Tibial nerve (tissue), 3 donors: ENCODE measurements around the gene ALDH8A1.

Source experiments
- POLR2A ChIP-seq, 2 donors: fragments of 450-650 bp; IDR thresholded peaks; one replicate each; pipeline ENCODE4 v1.6.1; 2017; ENCODE audit warnings: antibody characterized with exemption in 2 of 2, mild to moderate bottlenecking in 2 of 2, moderate library complexity in 2 of 2
- TF ChIP-seq, protein P1 (sequence below), 5 experiments: fragments of 200-600 bp in 3 of 5; fragments of 450-650 bp in 2 of 5; sonication (generic) in 3 of 5; IDR thresholded peaks; one replicate each; pipeline ENCODE4 v1.5.1; 2016 to 2019; ENCODE audit warnings: antibody characterized with exemption in 5 of 5, mild to moderate bottlenecking in 3 of 5, moderate library complexity in 2 of 5

DNA sequence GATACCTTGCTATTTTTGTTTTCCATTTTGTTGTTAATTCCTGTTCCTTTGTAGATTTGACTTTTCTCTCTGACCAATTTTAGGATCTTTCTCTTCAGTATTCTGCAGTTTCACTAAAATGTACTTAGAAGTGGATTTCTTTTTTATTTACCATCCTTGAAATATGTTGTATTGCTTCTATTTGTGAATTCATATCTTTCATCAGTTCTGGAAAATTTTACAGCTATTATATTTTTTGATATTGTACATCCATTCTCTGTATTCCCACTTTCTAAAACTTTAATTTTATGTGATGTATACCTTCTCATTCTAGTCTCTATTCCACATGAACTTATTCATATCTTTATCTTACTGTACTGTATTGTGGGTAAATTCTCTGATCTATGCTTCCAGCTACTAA lies 9.7 kb upstream of the ALDH8A1 start:
- TF ChIP-seq, protein P1, sequence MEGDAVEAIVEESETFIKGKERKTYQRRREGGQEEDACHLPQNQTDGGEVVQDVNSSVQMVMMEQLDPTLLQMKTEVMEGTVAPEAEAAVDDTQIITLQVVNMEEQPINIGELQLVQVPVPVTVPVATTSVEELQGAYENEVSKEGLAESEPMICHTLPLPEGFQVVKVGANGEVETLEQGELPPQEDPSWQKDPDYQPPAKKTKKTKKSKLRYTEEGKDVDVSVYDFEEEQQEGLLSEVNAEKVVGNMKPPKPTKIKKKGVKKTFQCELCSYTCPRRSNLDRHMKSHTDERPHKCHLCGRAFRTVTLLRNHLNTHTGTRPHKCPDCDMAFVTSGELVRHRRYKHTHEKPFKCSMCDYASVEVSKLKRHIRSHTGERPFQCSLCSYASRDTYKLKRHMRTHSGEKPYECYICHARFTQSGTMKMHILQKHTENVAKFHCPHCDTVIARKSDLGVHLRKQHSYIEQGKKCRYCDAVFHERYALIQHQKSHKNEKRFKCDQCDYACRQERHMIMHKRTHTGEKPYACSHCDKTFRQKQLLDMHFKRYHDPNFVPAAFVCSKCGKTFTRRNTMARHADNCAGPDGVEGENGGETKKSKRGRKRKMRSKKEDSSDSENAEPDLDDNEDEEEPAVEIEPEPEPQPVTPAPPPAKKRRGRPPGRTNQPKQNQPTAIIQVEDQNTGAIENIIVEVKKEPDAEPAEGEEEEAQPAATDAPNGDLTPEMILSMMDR (IDR thresholded peaks at IDR 0.05): no peak
- no peak for TF ChIP-seq POLR2A (IDR thresholded peaks at IDR 0.05)
